ENCODE data around the gene HSPB9. TPM values are rescaled to one million over a fixed set of nuclear protein-coding genes. Genes with fewer than 3 reads are reported as not detected.

HSPB9 gene
- polyA plus RNA-seq, 4 donors: 0.04 to 0.37 TPM; not detected in 2

GRCh38 chr17:42114118-42114517, 8.5 kb upstream of the HSPB9 start:
- Histone ChIP-seq H3K9me3 (ENCODE audit: control insufficient read depth in 2 of 2, insufficient read depth in 1 of 2, low read depth in 1 of 2, low read length in 1 of 2) (no peaks in the 10 kb centered on the region), H3K4me1 (ENCODE audit: control insufficient read depth in 3 of 3, insufficient read depth in 2 of 3, low read depth in 1 of 3, low read length in 2 of 3) (peaks cover 0 to 20% (median 0%) of the 10 kb centered on the region in 3 donors), H3K36me3 (ENCODE audit: control insufficient read depth in 3 of 3, insufficient read depth in 2 of 3, low read depth in 1 of 3, low read length in 3 of 3) (peaks cover 0 to 76% (median 0%) of the 10 kb centered on the region in 3 donors), H3K27ac (ENCODE audit: low read depth in 1 of 3, low read length in 2 of 3) (no peak overlapping the region), H3K4me3 (ENCODE audit: low read depth in 1 of 3, low read length in 3 of 3) (no peak overlapping the region), H3K27me3 (ENCODE audit: control insufficient read depth in 3 of 3, insufficient read depth in 3 of 3, low read length in 3 of 3) (no peaks in the 10 kb centered on the region)
- no peak for FAIRE-seq
- WGBS, 3 donors: 90 to 92% (median 91%) methylated on average over 9 of the region's 9 CpGs
- no peak for DNase-seq

GRCh38 chr17:42116705-42117396, 5.8 kb upstream of the HSPB9 start:
- H3K27me3 ChIP-seq (ENCODE audit: control insufficient read depth in 3 of 3, insufficient read depth in 3 of 3, low read length in 3 of 3): no peaks in the 10 kb centered on the region
- FAIRE-seq: no peak
- DNase-seq: peak; percentile 87 to 88
- H3K4me1 ChIP-seq (ENCODE audit: control insufficient read depth in 3 of 3, insufficient read depth in 2 of 3, low read depth in 1 of 3, low read length in 2 of 3): peaks cover 0 to 28% (median 0%) of the 10 kb centered on the region in 3 donors
- no peak overlapping the region for H3K4me3 ChIP-seq (ENCODE audit: low read depth in 1 of 3, low read length in 3 of 3)
- H3K9me3 ChIP-seq (ENCODE audit: control insufficient read depth in 2 of 2, insufficient read depth in 1 of 2, low read depth in 1 of 2, low read length in 1 of 2): no peaks in the 10 kb centered on the region
- H3K36me3 ChIP-seq (ENCODE audit: control insufficient read depth in 3 of 3, insufficient read depth in 2 of 3, low read depth in 1 of 3, low read length in 3 of 3): peaks cover 0 to 66% (median 0%) of the 10 kb centered on the region in 3 donors
- 30 to 39% (median 35%) methylated on average over 18 of the region's 18 CpGs for WGBS, 3 donors
- H3K27ac ChIP-seq (ENCODE audit: low read depth in 1 of 3, low read length in 2 of 3): no peak overlapping the region

GRCh38 chr17:42117397-42118125, 5.0 kb upstream of the HSPB9 start:
- no peak for DNase-seq
- 88 to 90% (median 89%) methylated on average over 30 of the region's 30 CpGs for WGBS, 3 donors
- peaks cover 0 to 31% (median 0%) of the 10 kb centered on the region in 3 donors for H3K4me1 ChIP-seq (ENCODE audit: control insufficient read depth in 3 of 3, insufficient read depth in 2 of 3, low read depth in 1 of 3, low read length in 2 of 3)

GRCh38 chr17:42118126-42118510, 4.5 kb upstream of the HSPB9 start:
- Histone ChIP-seq H3K4me3 (ENCODE audit: low read depth in 1 of 3, low read length in 3 of 3) (no peak overlapping the region), H3K27me3 (ENCODE audit: control insufficient read depth in 3 of 3, insufficient read depth in 3 of 3, low read length in 3 of 3) (no peaks in the 10 kb centered on the region), H3K9me3 (ENCODE audit: control insufficient read depth in 2 of 2, insufficient read depth in 1 of 2, low read depth in 1 of 2, low read length in 1 of 2) (no peaks in the 10 kb centered on the region), H3K4me1 (ENCODE audit: control insufficient read depth in 3 of 3, insufficient read depth in 2 of 3, low read depth in 1 of 3, low read length in 2 of 3) (peaks cover 0 to 31% (median 0%) of the 10 kb centered on the region in 3 donors), H3K27ac (ENCODE audit: low read depth in 1 of 3, low read length in 2 of 3) (no peak overlapping the region), H3K36me3 (ENCODE audit: control insufficient read depth in 3 of 3, insufficient read depth in 2 of 3, low read depth in 1 of 3, low read length in 3 of 3) (peaks cover 0 to 62% (median 0%) of the 10 kb centered on the region in 3 donors)
- DNase-seq (no peak), FAIRE-seq (no peak)
- WGBS, 3 donors: 92 to 100% (median 95%) methylated on average over 3 to 4 of the region's 4 CpGs

More at GRCh38 chr17:42117397-42118125, 5.0 kb upstream of the HSPB9 start:
- Histone ChIP-seq H3K36me3 (ENCODE audit: control insufficient read depth in 3 of 3, insufficient read depth in 2 of 3, low read depth in 1 of 3, low read length in 3 of 3) (peaks cover 0 to 66% (median 0%) of the 10 kb centered on the region in 3 donors), H3K27me3 (ENCODE audit: control insufficient read depth in 3 of 3, insufficient read depth in 3 of 3, low read length in 3 of 3) (no peaks in the 10 kb centered on the region), H3K27ac (ENCODE audit: low read depth in 1 of 3, low read length in 2 of 3) (no peak overlapping the region), H3K9me3 (ENCODE audit: control insufficient read depth in 2 of 2, insufficient read depth in 1 of 2, low read depth in 1 of 2, low read length in 1 of 2) (no peaks in the 10 kb centered on the region), H3K4me3 (ENCODE audit: low read depth in 1 of 3, low read length in 3 of 3) (no peak overlapping the region)
- FAIRE-seq: no peak

- DNase-seq: peak; percentile 37 to 44
- H3K4me1 ChIP-seq (ENCODE audit: control insufficient read depth in 3 of 3, insufficient read depth in 2 of 3, low read depth in 1 of 3, low read length in 2 of 3): peaks cover 0 to 27% (median 0%) of the 10 kb centered on the region in 3 donors
Observed at GRCh38 chr17:42118545-42118944, 4.1 kb upstream of the HSPB9 start.

GRCh38 chr17:42119301-42119700, 3.3 kb upstream of the HSPB9 start:
- no peak for FAIRE-seq
- Histone ChIP-seq H3K4me3 (ENCODE audit: low read depth in 1 of 3, low read length in 3 of 3) (no peak overlapping the region), H3K27ac (ENCODE audit: low read depth in 1 of 3, low read length in 2 of 3) (no peak overlapping the region), H3K9me3 (ENCODE audit: control insufficient read depth in 2 of 2, insufficient read depth in 1 of 2, low read depth in 1 of 2, low read length in 1 of 2) (no peaks in the 10 kb centered on the region), H3K4me1 (ENCODE audit: control insufficient read depth in 3 of 3, insufficient read depth in 2 of 3, low read depth in 1 of 3, low read length in 2 of 3) (peaks cover 0 to 26% (median 0%) of the 10 kb centered on the region in 3 donors), H3K27me3 (ENCODE audit: control insufficient read depth in 3 of 3, insufficient read depth in 3 of 3, low read length in 3 of 3) (no peaks in the 10 kb centered on the region), H3K36me3 (ENCODE audit: control insufficient read depth in 3 of 3, insufficient read depth in 2 of 3, low read depth in 1 of 3, low read length in 3 of 3) (peaks cover 0 to 54% (median 0%) of the 10 kb centered on the region in 3 donors)
- WGBS, 3 donors: 67 to 83% (median 75%) methylated on average over 18 of the region's 18 CpGs
- DNase-seq: peak in 1 of 2 donors; percentile 16

More at GRCh38 chr17:42118545-42118944, 4.1 kb upstream of the HSPB9 start:
- Histone ChIP-seq H3K27ac (ENCODE audit: low read depth in 1 of 3, low read length in 2 of 3) (no peak overlapping the region), H3K4me3 (ENCODE audit: low read depth in 1 of 3, low read length in 3 of 3) (no peak overlapping the region), H3K27me3 (ENCODE audit: control insufficient read depth in 3 of 3, insufficient read depth in 3 of 3, low read length in 3 of 3) (no peaks in the 10 kb centered on the region), H3K36me3 (ENCODE audit: control insufficient read depth in 3 of 3, insufficient read depth in 2 of 3, low read depth in 1 of 3, low read length in 3 of 3) (peaks cover 0 to 58% (median 0%) of the 10 kb centered on the region in 3 donors), H3K9me3 (ENCODE audit: control insufficient read depth in 2 of 2, insufficient read depth in 1 of 2, low read depth in 1 of 2, low read length in 1 of 2) (no peaks in the 10 kb centered on the region)
- 76 to 84% (median 78%) methylated on average over 2 of the region's 2 CpGs for WGBS, 3 donors
- no peak for FAIRE-seq

- DNase-seq: no peak
- peak overlapping the region in 2 of 3 donors; percentile 45 to 69 for H3K4me3 ChIP-seq (ENCODE audit: low read depth in 1 of 3, low read length in 3 of 3)
- peaks cover 0 to 26% (median 0%) of the 10 kb centered on the region in 3 donors for H3K4me1 ChIP-seq (ENCODE audit: control insufficient read depth in 3 of 3, insufficient read depth in 2 of 3, low read depth in 1 of 3, low read length in 2 of 3)
- 33 to 44% (median 42%) methylated on average over 7 of the region's 7 CpGs for WGBS, 3 donors
- no peak overlapping the region for H3K27ac ChIP-seq (ENCODE audit: low read depth in 1 of 3, low read length in 2 of 3)
- no peaks in the 10 kb centered on the region for H3K27me3 ChIP-seq (ENCODE audit: control insufficient read depth in 3 of 3, insufficient read depth in 3 of 3, low read length in 3 of 3)
- no peaks in the 10 kb centered on the region for H3K9me3 ChIP-seq (ENCODE audit: control insufficient read depth in 2 of 2, insufficient read depth in 1 of 2, low read depth in 1 of 2, low read length in 1 of 2)
- no peak for FAIRE-seq
- H3K36me3 ChIP-seq (ENCODE audit: control insufficient read depth in 3 of 3, insufficient read depth in 2 of 3, low read depth in 1 of 3, low read length in 3 of 3): peaks cover 0 to 52% (median 2%) of the 10 kb centered on the region in 3 donors
Observed at GRCh38 chr17:42120161-42120769, 2.3 kb upstream of the HSPB9 start.
